ENCODE results near the gene HINFP.

DNA sequence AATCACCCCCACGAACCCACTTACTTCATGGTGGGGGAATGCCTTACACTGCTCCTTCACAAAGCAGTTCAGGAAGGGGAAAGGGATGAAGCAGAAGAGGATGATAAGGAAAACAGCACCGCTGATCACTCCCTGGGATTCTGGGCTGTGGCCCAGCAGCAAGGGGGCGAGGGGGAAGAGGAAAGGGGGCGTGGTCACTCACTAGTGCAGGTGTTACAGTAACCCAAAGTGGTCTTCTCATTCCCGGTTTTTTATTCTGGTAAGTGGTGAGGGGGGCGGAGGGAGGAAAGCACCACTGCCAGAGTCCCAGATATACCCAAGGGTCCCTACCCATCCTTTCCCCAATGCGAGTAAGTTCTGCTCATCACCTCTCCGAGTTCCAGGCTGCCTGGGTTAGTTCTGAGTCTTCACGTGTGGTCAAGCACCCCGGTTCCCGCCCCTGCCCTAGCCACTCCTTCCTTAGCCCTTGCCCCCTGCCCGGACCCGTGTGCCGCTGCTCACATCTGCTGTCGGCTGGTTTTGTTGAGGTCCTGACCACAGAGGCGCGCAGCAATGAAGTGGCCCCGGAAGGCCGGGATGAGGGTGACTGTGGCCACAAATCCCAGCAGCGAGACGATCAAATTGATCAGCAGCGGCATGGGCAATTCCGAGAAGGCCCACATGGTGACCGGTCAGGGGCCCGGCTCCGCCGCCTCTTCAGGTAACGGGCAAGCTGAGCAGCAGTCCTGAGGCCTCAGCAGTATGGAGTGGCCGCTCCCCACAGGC lies 20.2 kb upstream of the HINFP start:
- TF ChIP-seq CTCF (IDR thresholded peaks at IDR 0.05) (peak in 1 of 4 experiments; percentile 12), POLR2A (IDR thresholded peaks at IDR 0.05) (no peak)
